B cell (primary cell): ENCODE results near the gene GLIS2. TPM values are rescaled to one million over a fixed set of nuclear protein-coding genes. Genes with fewer than 3 reads are reported as not detected.

Experiments
- ATAC-seq: fragments of 200-7000 bp; cut with Tn5 transposase; one replicate; pipeline ENCODE4 v1.10.0; 2021; ENCODE audit warnings: low read depth, mild to moderate bottlenecking, moderate number of reproducible peaks, moderate library complexity
- CTCF ChIA-PET: fragments of 350-600 bp; sonication (Branson Sonifier 250); formaldehyde crosslinking; loops from one replicate; lab custom pipeline; 2021; ENCODE audit warnings: antibody characterized with exemption, inconsistent platforms; lab: Charles Lee
- POLR2A ChIA-PET: fragments of 350-600 bp; sonication (Branson Sonifier 250); formaldehyde crosslinking; loops from one replicate; lab custom pipeline; 2021; ENCODE audit warnings: antibody characterized with exemption; lab: Charles Lee
- DNase-seq: peaks from one replicate; pipeline ENCODE4 v3.0.0; 2013
- H2AFZ ChIP-seq: 2 replicates; pipeline ENCODE4 v1.6.1; 2012; ENCODE audit warnings: mild to moderate bottlenecking, low read depth, low read length; ENCODE audit not compliant: insufficient read depth, poor library complexity, severe bottlenecking
- H3K27ac ChIP-seq, 2 donors: 1 replicate in 1 of 2; 2 replicates in 1 of 2; pipeline ENCODE4 v1.5.1; 2012 to 2013; ENCODE audit warnings: low read length in 2 of 2, mild to moderate bottlenecking in 2 of 2, moderate library complexity in 1 of 2
- H3K27me3 ChIP-seq, 4 experiments: fragments of 200-600 bp in 1 of 4; sonication (generic) in 1 of 4; replicated peaks in 1 of 4; 1 replicate in 2 of 4; 2 replicates in 2 of 4; pipeline versions ENCODE4 v1.6.1 to v1.7.0; 2013 to 2016; ENCODE audit warnings: low read length in 3 of 4, mild to moderate bottlenecking in 2 of 4, mixed read lengths in 1 of 4, moderate library complexity in 1 of 4; ENCODE audit not compliant: insufficient read depth in 4 of 4, control insufficient read depth in 3 of 4; ENCODE audit errors: control extremely low read depth in 1 of 4
- H3K36me3 ChIP-seq, 2 experiments: replicated peaks in 1 of 2; 1 replicate in 1 of 2; 2 replicates in 1 of 2; pipeline versions ENCODE4 v1.6.1 to v1.7.1; 2013; ENCODE audit warnings: low read length in 1 of 2; ENCODE audit not compliant: insufficient read depth in 2 of 2, control insufficient read depth in 1 of 2; ENCODE audit errors: control extremely low read depth in 1 of 2, extremely low read depth in 1 of 2
- H3K4me1 ChIP-seq, 2 donors: fragments of 200-600 bp in 1 of 2; sonication (generic) in 1 of 2; 1 replicate in 1 of 2; 2 replicates in 1 of 2; pipeline versions ENCODE4 v1.5.1 to v1.6.1; 2013 to 2017; ENCODE audit warnings: low read length in 2 of 2; ENCODE audit not compliant: control insufficient read depth in 2 of 2, insufficient read depth in 2 of 2
- H3K4me2 ChIP-seq: replicated peaks from 2 replicates; pipeline ENCODE3; 2012; ENCODE audit warnings: mild to moderate bottlenecking, low read depth, low read length; ENCODE audit not compliant: poor library complexity, severe bottlenecking
- H3K4me3 ChIP-seq, 5 experiments: fragments of 200-600 bp in 1 of 5; sonication (generic) in 1 of 5; 1 replicate in 3 of 5; 2 replicates in 2 of 5; pipeline versions ENCODE4 v1.5.1 to v1.7.0; 2011 to 2016; ENCODE audit warnings: low read length in 4 of 5, mild to moderate bottlenecking in 4 of 5, low read depth in 2 of 5, control low read depth in 1 of 5, moderate library complexity in 1 of 5; ENCODE audit not compliant: insufficient read depth in 1 of 5; ENCODE audit errors: control extremely low read depth in 1 of 5, extremely low read depth in 1 of 5
- H3K79me2 ChIP-seq: fragments of 200-600 bp; sonication (generic); one replicate; pipeline ENCODE4 v1.6.0; 2016; ENCODE audit warnings: low read length; ENCODE audit not compliant: control insufficient read depth, insufficient read depth
- H3K9ac ChIP-seq: fragments of 200-600 bp; sonication (generic); 2 replicates; pipeline ENCODE4 v1.6.1; 2017; ENCODE audit warnings: mild to moderate bottlenecking, low read length, moderate library complexity
- H3K9me3 ChIP-seq, 3 donors: one replicate each; pipeline versions ENCODE4 v1.6.1 to v1.7.1; 2013; ENCODE audit warnings: low read length in 2 of 3; ENCODE audit not compliant: control insufficient read depth in 2 of 3, insufficient read depth in 1 of 3; ENCODE audit errors: control extremely low read depth in 1 of 3
- H4K20me1 ChIP-seq: 2 replicates; pipeline ENCODE4 v1.6.0; 2012; ENCODE audit warnings: mild to moderate bottlenecking, low read length; ENCODE audit not compliant: insufficient read depth, control insufficient read depth, poor library complexity, severe bottlenecking
- H3K27ac Mint-ChIP-seq: one replicate; pipeline ENCODE4 v1.8.0; 2021; ENCODE audit warnings: mixed read lengths
- H3K27me3 Mint-ChIP-seq: one replicate; pipeline ENCODE4 v1.8.0; 2021; ENCODE audit warnings: mixed read lengths
- H3K4me1 Mint-ChIP-seq: one replicate; pipeline ENCODE4 v1.8.0; 2021; ENCODE audit warnings: mixed read lengths
- H3K4me3 Mint-ChIP-seq: one replicate; pipeline ENCODE4 v1.8.0; 2021; ENCODE audit warnings: mixed read lengths
- H3K9me3 Mint-ChIP-seq: one replicate; pipeline ENCODE4 v1.8.0; 2022; ENCODE audit warnings: mixed read lengths; ENCODE audit not compliant: insufficient read depth
- CTCF ChIP-seq: fragments of 200-600 bp; IDR thresholded peaks from one replicate; pipeline ENCODE4 v1.8.0; 2022; ENCODE audit warnings: antibody characterized with exemption, mild to moderate bottlenecking
- EZH2 ChIP-seq: IDR thresholded peaks from 2 replicates; pipeline ENCODE4 v1.6.1; 2012; ENCODE audit warnings: borderline replicate concordance, low read depth, mild to moderate bottlenecking, moderate library complexity, low read length; ENCODE audit not compliant: insufficient read depth, poor library complexity, severe bottlenecking
- WGBS: methylation state at CpG from one replicate; pipeline ENCODE4 v1.1.5; 2013; ENCODE audit warnings: missing lambda C conversion rate; ENCODE audit not compliant: insufficient coverage; 5-methylcytosine and 5-hydroxymethylcytosine counted together
- intact Hi-C: fragments of 100-400 bp; cut with micrococcal nuclease; formaldehyde crosslinking; loops from one replicate; pipeline ENCODE4 v1.10.0; 2022
- polyA plus RNA-seq: library from polyadenylated mRNA; depleted of rRNA; stranded (reverse); fragments of >200 nt; gene quantifications from 2 replicates; pipeline ENCODE4 v1.2.3, GENCODE V29; 2012
- total RNA-seq, 2 donors: library from RNA; stranded (reverse); fragments of 120-200 nt in 1 of 2; gene quantifications; 1 replicate in 1 of 2; 2 replicates in 1 of 2; pipeline versions ENCODE4 v1.2.3 to v1.2.4, GENCODE V29; 2013 to 2022

Gene GLIS2
- total and polyA plus RNA-seq, 2 donors (not counting 1 experiment from before 2014, with no cell fraction given), result not detected

DNA sequence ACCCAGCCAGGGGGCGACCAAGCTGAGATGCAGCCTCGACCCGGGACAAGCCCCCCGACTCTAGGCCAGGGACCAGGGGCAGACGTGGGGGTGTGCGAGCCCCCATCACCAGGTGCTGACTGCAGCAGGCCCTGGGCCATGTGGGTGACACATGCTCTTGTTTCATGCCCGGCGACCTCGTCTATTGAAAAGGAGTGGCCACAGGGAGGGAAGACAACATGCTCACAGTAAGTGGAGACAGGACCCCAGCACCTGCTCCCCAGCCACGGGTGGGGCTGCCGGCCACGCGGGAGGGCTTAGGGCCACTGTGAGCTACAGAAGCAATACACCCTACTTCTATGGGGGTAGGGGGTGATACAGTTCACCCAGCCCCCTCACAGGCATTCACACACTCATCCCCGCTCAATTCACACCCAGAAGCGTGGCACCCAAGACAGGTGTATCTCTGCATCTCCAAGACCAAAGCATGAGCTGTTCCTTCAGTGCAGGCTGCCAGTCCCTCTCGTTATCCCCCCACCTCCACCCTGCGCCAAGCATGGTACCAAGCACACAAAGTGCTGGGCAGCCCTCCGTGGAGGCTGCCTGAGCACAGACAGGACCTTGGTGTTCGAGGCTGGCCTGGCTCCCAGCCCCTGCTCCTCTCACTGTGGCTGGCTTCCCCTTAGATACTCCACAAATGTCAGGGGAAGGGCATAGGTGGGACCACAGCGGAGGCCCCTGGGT is 69.4 kb downstream of the GLIS2 start:
- no peaks in the 10 kb centered on the region for H3K4me1 Mint-ChIP-seq
- 96% methylated on average over 16 of the region's 20 CpGs for WGBS
- no peak overlapping the region for H3K4me3 Mint-ChIP-seq
- intact Hi-C loops, result no loop called here
- Histone ChIP-seq H3K27ac (no peak overlapping the region), H2AFZ (no peak overlapping the region), H3K4me1 (no peaks in the 10 kb centered on the region), H3K4me2 (no peak overlapping the region), H3K9ac (no peak overlapping the region), H4K20me1 (peaks cover 98% of the 10 kb centered on the region), H3K27me3 (no peaks in the 10 kb centered on the region), H3K4me3 (no peak overlapping the region), H3K36me3 (peaks cover 0 to 78% of the 10 kb centered on the region in 2 experiments), H3K9me3 (no peaks in the 10 kb centered on the region), H3K79me2 (peaks cover 55% of the 10 kb centered on the region)
- no peaks in the 10 kb centered on the region for H3K9me3 Mint-ChIP-seq
- DNase-seq (no peak), ATAC-seq (no peak)
- no peak overlapping the region for H3K27ac Mint-ChIP-seq
- no peaks in the 10 kb centered on the region for H3K27me3 Mint-ChIP-seq
- TF ChIP-seq CTCF, result no peak
- no peak for TF ChIP-seq EZH2
- ChIA-PET CTCF (interaction anchor here (1.3 to 2.4 kb wide), 2 partner anchors 18 to 26 kb away, joined by 3 to 10 read pairs; no protein-coding TSS in a partner anchor), POLR2A (no interaction called here)

GRCh38 chr16:4385789-4386450 is 70.1 kb downstream of the GLIS2 start:
- no peak overlapping the region for H2AFZ ChIP-seq
- H3K4me1 Mint-ChIP-seq, result no peaks in the 10 kb centered on the region
- no peak overlapping the region for H3K27ac Mint-ChIP-seq
- no peak overlapping the region for H3K9ac ChIP-seq
- no peaks in the 10 kb centered on the region for H3K4me1 ChIP-seq
- TF ChIP-seq CTCF (no peak), EZH2 (no peak)
- ATAC-seq, result no peak
- H3K9me3 ChIP-seq, result no peaks in the 10 kb centered on the region
- no peak for DNase-seq
- 94% methylated on average over 8 of the region's 11 CpGs for WGBS
- no peaks in the 10 kb centered on the region for H3K9me3 Mint-ChIP-seq
- no peaks in the 10 kb centered on the region for H3K27me3 Mint-ChIP-seq
- CTCF ChIA-PET, result interaction anchor here (0.5 to 2.4 kb wide), 3 partner anchors 17 to 250 kb away, joined by 3 to 10 read pairs (median 3); no protein-coding TSS in a partner anchor
- no peak overlapping the region for H3K4me3 Mint-ChIP-seq
- peaks cover 0 to 79% of the 10 kb centered on the region in 2 experiments for H3K36me3 ChIP-seq
- no peak overlapping the region for H3K4me3 ChIP-seq
- POLR2A ChIA-PET, result no interaction called here
- H3K27ac ChIP-seq, result no peak overlapping the region
- peaks cover 60% of the 10 kb centered on the region for H3K79me2 ChIP-seq
- intact Hi-C loops, result no loop called here
- H4K20me1 ChIP-seq, result peaks cover 98% of the 10 kb centered on the region
- H3K4me2 ChIP-seq, result no peak overlapping the region
- no peaks in the 10 kb centered on the region for H3K27me3 ChIP-seq
